Progenitor cell of endocrine pancreas (in vitro differentiated cells): ENCODE data around the gene ESPL1. TPM values are rescaled to one million over a fixed set of nuclear protein-coding genes. Genes with fewer than 3 reads are reported as not detected.

Experiments used
- DNase-seq: peaks from one replicate; pipeline ENCODE4 v3.0.0; 2021; ENCODE audit warnings: low spot score; ENCODE audit not compliant: unreplicated experiment
- H3K27ac Mint-ChIP-seq: 2 replicates; pipeline ENCODE4 v1.8.0; 2021; ENCODE audit warnings: mild to moderate bottlenecking, moderate library complexity, mixed read lengths
- H3K27me3 Mint-ChIP-seq: 2 replicates; pipeline ENCODE4 v1.8.0; 2021; ENCODE audit warnings: mixed read lengths
- H3K36me3 Mint-ChIP-seq: 2 replicates; pipeline ENCODE4 v1.8.0; 2022; ENCODE audit warnings: mixed read lengths; ENCODE audit not compliant: insufficient read depth
- H3K4me1 Mint-ChIP-seq: 2 replicates; pipeline ENCODE4 v1.8.0; 2021; ENCODE audit warnings: low read depth, mixed read lengths
- H3K4me3 Mint-ChIP-seq: 2 replicates; pipeline ENCODE4 v1.8.0; 2021; ENCODE audit warnings: low read depth, mild to moderate bottlenecking, moderate library complexity, mixed read lengths
- H3K9me3 Mint-ChIP-seq: 2 replicates; pipeline ENCODE4 v1.8.0; 2021; ENCODE audit warnings: low read depth, mixed read lengths
- CTCF ChIP-seq: fragments of 200-600 bp; sonication (generic); IDR thresholded peaks from one replicate; pipeline ENCODE4 v1.5.0; 2021; ENCODE audit warnings: antibody characterized with exemption, mild to moderate bottlenecking; ENCODE audit not compliant: unreplicated experiment
- total RNA-seq: library from RNA; stranded (reverse); gene quantifications from 2 replicates; pipeline ENCODE4 v1.2.1, GENCODE V29; 2021

The ESPL1 gene
- total RNA-seq, 1 donor from 2014 or later: 27.1 TPM

GRCh38 chr12:53231921-53232645, 36.0 kb upstream of the ESPL1 start, which contains the start of gene RARG:
TSS of gene RARG (minus strand) at chr12:53232209. CDS start at chr12:53227545, 4,664 bp downstream.
- Mint-ChIP-seq H3K27ac (peak within 1 kb of the TSS; percentile 24), H3K27me3 (peaks cover 66% of the 10 kb centered on the region), H3K9me3 (no peaks in the 10 kb centered on the region), H3K36me3 (no peaks in the 10 kb centered on the region), H3K4me1 (peaks cover 17% of the 10 kb centered on the region), H3K4me3 (peak within 1 kb of the TSS; percentile 66)
- TF ChIP-seq CTCF: no peak
- DNase-seq: no peak

GRCh38 chr12:53232646-53233461, 35.2 kb upstream of the ESPL1 start:
- Mint-ChIP-seq H3K4me1 (peaks cover 17% of the 10 kb centered on the region), H3K9me3 (no peaks in the 10 kb centered on the region), H3K27me3 (peaks cover 68% of the 10 kb centered on the region), H3K27ac (peak overlapping the region; percentile 24), H3K36me3 (no peaks in the 10 kb centered on the region), H3K4me3 (peak overlapping the region; percentile 66)
- TF ChIP-seq CTCF: no peak
- no peak for DNase-seq

- H3K9me3 Mint-ChIP-seq: no peaks in the 10 kb centered on the region
- peaks cover 64% of the 10 kb centered on the region for H3K27me3 Mint-ChIP-seq
- H3K27ac Mint-ChIP-seq: no peak overlapping the region
- H3K4me3 Mint-ChIP-seq: no peak overlapping the region
- H3K36me3 Mint-ChIP-seq: no peaks in the 10 kb centered on the region
- no peak for DNase-seq
- no peak for TF ChIP-seq CTCF
- H3K4me1 Mint-ChIP-seq: peaks cover 17% of the 10 kb centered on the region
These were observed 34.4 kb upstream of the ESPL1 start for GRCh38 chr12:53233671-53234121.

- Mint-ChIP-seq H3K27ac (no peak overlapping the region), H3K36me3 (no peaks in the 10 kb centered on the region), H3K27me3 (peaks cover 59% of the 10 kb centered on the region), H3K9me3 (no peaks in the 10 kb centered on the region), H3K4me3 (no peak overlapping the region), H3K4me1 (peaks cover 17% of the 10 kb centered on the region)
- no peak for DNase-seq
- TF ChIP-seq CTCF: no peak
These were observed 33.7 kb upstream of the ESPL1 start for GRCh38 chr12:53234271-53234914.

GRCh38 chr12:53235164-53235563, 32.9 kb upstream of the ESPL1 start:
- Mint-ChIP-seq H3K27me3 (peaks cover 56% of the 10 kb centered on the region), H3K27ac (no peak overlapping the region), H3K4me1 (peaks cover 14% of the 10 kb centered on the region), H3K4me3 (no peak overlapping the region), H3K36me3 (no peaks in the 10 kb centered on the region), H3K9me3 (no peaks in the 10 kb centered on the region)
- no peak for DNase-seq
- TF ChIP-seq CTCF: no peak
